CD8-positive, alpha-beta memory T cell (primary cell): ENCODE data around the gene INPPL1. TPM values are rescaled to one million over a fixed set of nuclear protein-coding genes. Genes with fewer than 3 reads are reported as not detected.

ENCODE experiments used
- CTCF ChIA-PET: fragments of 350-600 bp; sonication (Branson Sonifier 250); formaldehyde crosslinking; loops from one replicate; lab custom pipeline; 2021; ENCODE audit warnings: antibody characterized with exemption; lab: Charles Lee
- POLR2A ChIA-PET: fragments of 350-600 bp; sonication (Branson Sonifier 250); formaldehyde crosslinking; loops from one replicate; lab custom pipeline; 2021; ENCODE audit warnings: antibody characterized with exemption; lab: Charles Lee
- DNase-seq, 5 donors: peaks; one replicate each; pipeline versions ENCODE4 v3.0.0 to v3.0.0-alpha.2; 2020 to 2022; ENCODE audit warnings: mixed read lengths in 1 of 5
- H3K27ac ChIP-seq: one replicate; pipeline ENCODE4 v1.7.0; 2013; ENCODE audit warnings: low read depth, mild to moderate bottlenecking, low read length, moderate library complexity
- H3K27me3 ChIP-seq: 2 replicates; pipeline ENCODE4 v1.7.0; 2013; ENCODE audit warnings: low read length, mild to moderate bottlenecking; ENCODE audit not compliant: insufficient read depth, poor library complexity, severe bottlenecking
- H3K36me3 ChIP-seq: 2 replicates; pipeline ENCODE4 v1.7.0; 2013; ENCODE audit warnings: mild to moderate bottlenecking, low read length, moderate library complexity; ENCODE audit not compliant: insufficient read depth
- H3K4me1 ChIP-seq: 2 replicates; pipeline ENCODE4 v1.7.0; 2013; ENCODE audit warnings: mild to moderate bottlenecking, low read length, moderate library complexity; ENCODE audit not compliant: insufficient read depth
- H3K4me3 ChIP-seq: 2 replicates; pipeline ENCODE4 v1.7.0; 2013; ENCODE audit warnings: mild to moderate bottlenecking, low read length
- H3K9me3 ChIP-seq: 2 replicates; pipeline ENCODE4 v1.7.0; 2013; ENCODE audit warnings: mild to moderate bottlenecking, low read length
- H3K27ac Mint-ChIP-seq, 8 donors: one replicate each; pipeline ENCODE4 v1.8.0; 2020 to 2021; ENCODE audit warnings: mixed read lengths in 8 of 8, mild to moderate bottlenecking in 6 of 8, inconsistent platforms in 3 of 8, moderate library complexity in 3 of 8
- H3K27me3 Mint-ChIP-seq, 2 donors: one replicate each; pipeline ENCODE4 v1.8.0; 2020 to 2021; ENCODE audit warnings: mixed read lengths in 2 of 2, mild to moderate bottlenecking in 1 of 2, moderate library complexity in 1 of 2
- H3K36me3 Mint-ChIP-seq, 3 donors: one replicate each; pipeline ENCODE4 v1.8.0; 2020 to 2021; ENCODE audit warnings: mixed read lengths in 3 of 3, inconsistent platforms in 1 of 3, mild to moderate bottlenecking in 1 of 3
- H3K4me1 Mint-ChIP-seq, 3 donors: one replicate each; pipeline ENCODE4 v1.8.0; 2020 to 2021; ENCODE audit warnings: mixed read lengths in 3 of 3, inconsistent platforms in 1 of 3, mild to moderate bottlenecking in 1 of 3
- H3K4me3 Mint-ChIP-seq, 7 donors: one replicate each; pipeline ENCODE4 v1.8.0; 2020 to 2021; ENCODE audit warnings: mixed read lengths in 7 of 7, mild to moderate bottlenecking in 6 of 7, moderate library complexity in 4 of 7, inconsistent platforms in 2 of 7
- H3K9me3 Mint-ChIP-seq, 5 donors: one replicate each; pipeline ENCODE4 v1.8.0; 2020 to 2022; ENCODE audit warnings: mixed read lengths in 5 of 5, mild to moderate bottlenecking in 3 of 5, moderate library complexity in 2 of 5, inconsistent platforms in 1 of 5
- polyA plus RNA-seq: library from polyadenylated mRNA; unstranded; fragments of 300-500 nt; fragmentation: Illumina TruSeq; gene quantifications from one replicate; pipeline ENCODE4 v1.2.3, GENCODE V29; 2021
- total RNA-seq, 2 experiments: library from RNA; stranded (reverse); gene quantifications; one replicate each; pipeline ENCODE4 v1.2.3, GENCODE V29; 2021

Gene INPPL1
- total and polyA plus RNA-seq, 3 experiments from 2014 or later, result 11.3 to 103 (median 97.2) TPM

GRCh38 chr11:72235351-72236057 is 10.9 kb downstream of the INPPL1 start:
- Histone ChIP-seq H3K27ac (no peak overlapping the region), H3K9me3 (no peaks in the 10 kb centered on the region), H3K4me3 (no peak overlapping the region), H3K27me3 (peaks cover 9% of the 10 kb centered on the region), H3K36me3 (peaks cover 28% of the 10 kb centered on the region), H3K4me1 (peaks cover 6% of the 10 kb centered on the region)
- Mint-ChIP-seq H3K4me1 (peaks cover 9 to 18% (median 18%) of the 10 kb centered on the region in 3 donors), H3K9me3 (no peaks in the 10 kb centered on the region), H3K4me3 (no peak overlapping the region), H3K27ac (no peak overlapping the region), H3K36me3 (peaks cover 6 to 71% (median 11%) of the 10 kb centered on the region in 3 donors), H3K27me3 (peaks cover 7 to 12% of the 10 kb centered on the region in 2 donors)
- no peak for DNase-seq
- CTCF ChIA-PET, result interaction anchor here (0.6 to 2.8 kb wide), 4 partner anchors 9 to 22 kb away, joined by 3 to 9 read pairs (median 4); no protein-coding TSS in a partner anchor
- POLR2A ChIA-PET, result interaction anchor here (1.2 kb wide), 1 partner anchor 11 kb away, joined by 3 read pairs; the partner anchor contains the start of gene INPPL1

DNA sequence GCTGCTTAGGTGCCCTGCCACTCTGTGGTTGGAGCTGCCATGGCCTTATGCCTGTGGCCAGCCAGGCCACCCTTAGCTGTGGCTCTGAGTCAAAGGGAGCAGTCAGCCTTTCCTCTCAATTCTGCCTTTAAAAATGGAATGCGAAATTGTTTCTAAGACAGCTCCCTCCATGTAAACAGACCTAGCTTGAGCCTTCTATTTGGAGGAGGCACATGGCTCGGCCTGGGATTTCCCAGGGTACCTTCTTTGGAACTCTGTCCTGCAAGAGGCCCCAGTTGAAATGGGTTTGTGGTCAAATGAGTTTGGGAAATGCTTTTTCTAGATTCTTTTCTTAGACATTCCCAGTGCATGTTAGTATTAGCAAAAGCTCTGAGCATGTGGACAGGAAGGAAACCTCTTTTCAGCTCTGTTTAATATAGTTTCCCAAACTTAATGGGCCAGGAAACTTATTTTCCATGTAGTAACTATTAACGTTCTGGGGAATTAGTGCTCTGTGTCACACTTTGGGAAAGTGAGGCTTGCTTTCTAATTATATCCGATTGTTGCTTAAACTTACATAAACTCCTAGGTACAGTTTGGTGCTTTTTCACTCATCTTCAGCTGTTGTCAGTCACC is 11.6 kb downstream of the INPPL1 start:
- peaks cover 13 to 18% of the 10 kb centered on the region in 2 donors for H3K27me3 Mint-ChIP-seq
- H3K4me3 ChIP-seq, result no peak overlapping the region
- CTCF ChIA-PET, result interaction anchor here (1.4 to 2.8 kb wide), 2 partner anchors 10 to 13 kb away, joined by 5 to 9 read pairs; no protein-coding TSS in a partner anchor

GRCh38 chr11:72236774-72237111 is 12.2 kb downstream of the INPPL1 start:
- Histone ChIP-seq H3K4me1 (peaks cover 11% of the 10 kb centered on the region), H3K27ac (no peak overlapping the region), H3K36me3 (peaks cover 23% of the 10 kb centered on the region), H3K4me3 (no peak overlapping the region), H3K27me3 (peaks cover 15% of the 10 kb centered on the region), H3K9me3 (no peaks in the 10 kb centered on the region)
- POLR2A ChIA-PET, result interaction anchor here (1.2 kb wide), 1 partner anchor 12 kb away, joined by 3 read pairs; the partner anchor contains the start of gene INPPL1
- CTCF ChIA-PET, result interaction anchor here (2.8 kb wide), 1 partner anchor 14 kb away, joined by 9 read pairs; no protein-coding TSS in a partner anchor
- Mint-ChIP-seq H3K9me3 (no peaks in the 10 kb centered on the region), H3K36me3 (peaks cover 6 to 58% (median 11%) of the 10 kb centered on the region in 3 donors), H3K4me3 (no peak overlapping the region), H3K27ac (peak overlapping the region in 3 of 8 donors; percentile 35 to 75 (median 56)), H3K27me3 (peaks cover 16 to 22% of the 10 kb centered on the region in 2 donors), H3K4me1 (peaks cover 17 to 28% (median 24%) of the 10 kb centered on the region in 3 donors)
- no peak for DNase-seq

More for the DNA sequence above, 11.6 kb downstream of the INPPL1 start:
- POLR2A ChIA-PET, result interaction anchor here (1.2 kb wide), 1 partner anchor 12 kb away, joined by 3 read pairs; the partner anchor contains the start of gene INPPL1
- Histone ChIP-seq H3K9me3 (no peaks in the 10 kb centered on the region), H3K4me1 (peaks cover 11% of the 10 kb centered on the region), H3K27ac (no peak overlapping the region), H3K36me3 (peaks cover 23% of the 10 kb centered on the region), H3K27me3 (peaks cover 12% of the 10 kb centered on the region)
- Mint-ChIP-seq H3K36me3 (peaks cover 6 to 64% (median 11%) of the 10 kb centered on the region in 3 donors), H3K4me3 (no peak overlapping the region), H3K4me1 (peaks cover 15 to 25% (median 24%) of the 10 kb centered on the region in 3 donors), H3K9me3 (no peaks in the 10 kb centered on the region), H3K27ac (peak overlapping the region in 4 of 8 donors; percentile 6 to 75 (median 46))
- no peak for DNase-seq

- ChIA-PET CTCF (interaction anchor here (0.9 to 2.8 kb wide), 3 partner anchors 8 to 14 kb away, joined by 3 to 9 read pairs (median 3); no protein-coding TSS in a partner anchor), POLR2A (no interaction called here)
- peaks cover 21% of the 10 kb centered on the region for H3K27me3 ChIP-seq
- H3K4me1 ChIP-seq, result peaks cover 11% of the 10 kb centered on the region
- peaks cover 23% of the 10 kb centered on the region for H3K36me3 ChIP-seq
- peaks cover 22 to 28% of the 10 kb centered on the region in 2 donors for H3K27me3 Mint-ChIP-seq
- H3K27ac ChIP-seq, result no peak overlapping the region
- peak in 1 of 5 donors; percentile 33 for DNase-seq
- H3K4me3 ChIP-seq, result no peak overlapping the region
- no peaks in the 10 kb centered on the region for H3K9me3 Mint-ChIP-seq
- no peak overlapping the region for H3K27ac Mint-ChIP-seq
- peaks cover 21 to 32% (median 29%) of the 10 kb centered on the region in 3 donors for H3K4me1 Mint-ChIP-seq
- H3K36me3 Mint-ChIP-seq, result peaks cover 6 to 53% (median 11%) of the 10 kb centered on the region in 3 donors
- no peaks in the 10 kb centered on the region for H3K9me3 ChIP-seq
- no peak overlapping the region for H3K4me3 Mint-ChIP-seq
Measured at GRCh38 chr11:72237112-72237931, 12.8 kb downstream of the INPPL1 start.

DNA sequence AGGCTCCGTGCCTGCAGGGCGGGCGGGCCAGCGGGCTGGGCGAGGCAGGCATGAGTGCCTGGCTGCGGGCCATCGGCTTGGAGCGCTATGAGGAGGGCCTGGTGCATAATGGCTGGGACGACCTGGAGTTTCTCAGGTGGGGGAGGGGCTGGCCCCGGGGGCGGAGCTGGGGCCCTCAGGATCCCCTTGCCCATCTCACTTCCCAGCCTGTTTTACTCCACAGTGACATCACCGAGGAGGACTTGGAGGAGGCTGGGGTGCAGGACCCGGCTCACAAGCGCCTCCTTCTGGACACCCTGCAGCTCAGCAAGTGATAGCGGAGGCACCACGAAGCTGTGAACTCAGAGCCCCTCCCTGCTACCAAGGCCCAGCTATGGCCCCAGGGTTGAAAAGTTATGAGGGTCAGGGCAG is 13.5 kb downstream of the INPPL1 start:
- peaks cover 0 to 2% (median 0%) of the 10 kb centered on the region in 5 donors for H3K9me3 Mint-ChIP-seq

GRCh38 chr11:72238492-72239312 is 14.1 kb downstream of the INPPL1 start:
- H3K27ac ChIP-seq, result no peak overlapping the region

More for the DNA sequence above, 13.5 kb downstream of the INPPL1 start:
- Histone ChIP-seq H3K9me3 (no peaks in the 10 kb centered on the region), H3K27me3 (peaks cover 27% of the 10 kb centered on the region), H3K4me3 (no peak overlapping the region), H3K27ac (no peak overlapping the region), H3K36me3 (peaks cover 18% of the 10 kb centered on the region), H3K4me1 (peaks cover 11% of the 10 kb centered on the region)
- no peak overlapping the region for H3K27ac Mint-ChIP-seq
- H3K4me3 Mint-ChIP-seq, result no peak overlapping the region
- peaks cover 6 to 45% (median 11%) of the 10 kb centered on the region in 3 donors for H3K36me3 Mint-ChIP-seq
- POLR2A ChIA-PET, result no interaction called here
- H3K27me3 Mint-ChIP-seq, result peaks cover 28 to 35% of the 10 kb centered on the region in 2 donors
- H3K4me1 Mint-ChIP-seq, result peaks cover 21 to 29% (median 29%) of the 10 kb centered on the region in 3 donors
- CTCF ChIA-PET, result interaction anchor here (0.9 to 1.1 kb wide), 2 partner anchors 8 to 15 kb away, joined by 3 read pairs; no protein-coding TSS in a partner anchor
- DNase-seq, result peak; percentile 24 to 56 (median 28)

More at GRCh38 chr11:72238492-72239312, 14.1 kb downstream of the INPPL1 start:
- Mint-ChIP-seq H3K27ac (peak overlapping the region in 1 of 8 donors; percentile 22), H3K4me1 (peaks cover 21 to 34% (median 31%) of the 10 kb centered on the region in 3 donors), H3K36me3 (peaks cover 6 to 39% (median 9%) of the 10 kb centered on the region in 3 donors), H3K4me3 (peak overlapping the region in 2 of 7 donors; percentile 57 to 88), H3K9me3 (peaks cover 0 to 2% (median 0%) of the 10 kb centered on the region in 5 donors), H3K27me3 (peaks cover 33 to 40% of the 10 kb centered on the region in 2 donors)
- Histone ChIP-seq H3K27me3 (peaks cover 32% of the 10 kb centered on the region), H3K4me1 (peaks cover 11% of the 10 kb centered on the region), H3K9me3 (no peaks in the 10 kb centered on the region), H3K36me3 (peaks cover 11% of the 10 kb centered on the region), H3K4me3 (no peak overlapping the region)
- ChIA-PET POLR2A (no interaction called here), CTCF (no interaction called here)
- no peak for DNase-seq
